OCI-LY7 (cell line): Measurements from ENCODE around the gene NDUFAF2. TPM values are rescaled to one million over a fixed set of nuclear protein-coding genes. Genes with fewer than 3 reads are reported as not detected.

Experiments
- BruUV-seq: library from RNA; stranded (reverse); fragments of 400-500 nt; replicated peaks from 2 replicates; lab custom pipeline; 2021; lab: Mats Ljungman, UMichigan
- CTCF ChIA-PET: fragments of 300-600 bp; sonication (Branson Sonifier 250); formaldehyde crosslinking; loops from one replicate; lab custom pipeline; 2022; ENCODE audit warnings: antibody characterized with exemption; ENCODE audit not compliant: unreplicated experiment; lab: Charles Lee
- POLR2A ChIA-PET: fragments of 300-600 bp; sonication (Branson Sonifier 250); formaldehyde crosslinking; loops from one replicate; lab custom pipeline; 2022; ENCODE audit warnings: antibody characterized with exemption; lab: Charles Lee
- DNase-seq: peaks from one replicate; pipeline ENCODE4 v3.0.0-alpha.2; 2015; ENCODE audit warnings: low spot score
- H2AFZ ChIP-seq: fragments of 200-600 bp; sonication (generic), shearing (Covaris generic); 2 replicates; pipeline ENCODE4 v1.6.1; 2014; ENCODE audit warnings: mild to moderate bottlenecking, antibody characterized with exemption, low read length, moderate library complexity
- H3K27ac ChIP-seq: fragments of 200-600 bp; sonication (generic); 2 replicates; pipeline ENCODE4 v1.5.1; 2014; ENCODE audit warnings: mixed run types, low read depth, mild to moderate bottlenecking, moderate library complexity, low read length, inconsistent platforms; ENCODE audit not compliant: poor library complexity, severe bottlenecking
- H3K36me3 ChIP-seq: fragments of 200-600 bp; sonication (generic); 2 replicates; pipeline ENCODE4 v1.6.1; 2014; ENCODE audit warnings: mild to moderate bottlenecking, antibody characterized with exemption, low read length, moderate library complexity, mixed read lengths; ENCODE audit not compliant: insufficient read depth
- H3K4me1 ChIP-seq: fragments of 200-600 bp; sonication (generic); 2 replicates; pipeline ENCODE4 v1.5.1; 2014; ENCODE audit warnings: mild to moderate bottlenecking, low read length; ENCODE audit not compliant: insufficient read depth, poor library complexity, severe bottlenecking
- H3K4me2 ChIP-seq: fragments of 200-600 bp; sonication (generic); 2 replicates; pipeline ENCODE4 v1.6.1; 2014; ENCODE audit warnings: mild to moderate bottlenecking, low read length
- H3K4me3 ChIP-seq: fragments of 200-600 bp; sonication (generic); 2 replicates; pipeline ENCODE4 v1.5.1; 2014; ENCODE audit warnings: mild to moderate bottlenecking, low read depth, low read length; ENCODE audit not compliant: poor library complexity, severe bottlenecking
- H3K79me2 ChIP-seq: fragments of 200-600 bp; sonication (generic); 2 replicates; pipeline ENCODE4 v1.6.1; 2016; ENCODE audit warnings: low read depth, mild to moderate bottlenecking, low read length, moderate library complexity, mixed read lengths; ENCODE audit not compliant: insufficient read depth
- H3K9me2 ChIP-seq: fragments of 200-600 bp; sonication (generic); 2 replicates; pipeline ENCODE4 v1.6.1; 2016; ENCODE audit warnings: mild to moderate bottlenecking, low read length, mixed read lengths; ENCODE audit not compliant: insufficient read depth
- H3K9me3 ChIP-seq: fragments of 200-600 bp; sonication (generic); 2 replicates; pipeline ENCODE4 v1.6.1; 2014; ENCODE audit warnings: mild to moderate bottlenecking, mixed run types, low read length, mixed read lengths
- H4K20me1 ChIP-seq: fragments of 200-600 bp; sonication (generic); 2 replicates; pipeline ENCODE4 v1.6.1; 2014; ENCODE audit warnings: mild to moderate bottlenecking, antibody characterized with exemption, low read length, moderate library complexity, mixed read lengths; ENCODE audit not compliant: insufficient read depth
- EZH2phosphoT487 ChIP-seq: fragments of 200-600 bp; sonication (generic); IDR thresholded peaks from 2 replicates; pipeline ENCODE4 v1.6.1; 2018; ENCODE audit warnings: low read depth, borderline replicate concordance, mild to moderate bottlenecking, mixed run types, antibody characterized with exemption, low read length, moderate library complexity, mixed read lengths
- intact Hi-C: fragments of 100-400 bp; cut with micrococcal nuclease; formaldehyde crosslinking; loops from one replicate; pipeline ENCODE4 v1.10.0; 2022; ENCODE audit not compliant: unreplicated experiment
- total RNA-seq, 2 experiments: library from RNA; depleted of rRNA in 1 of 2; stranded (reverse); fragments of >200 nt in 1 of 2; shearing (Covaris generic) in 1 of 2; gene quantifications; 2 replicates each; pipeline ENCODE4 v1.2.3, GENCODE V29; 2014 to 2022
- TF ChIP-seq, protein P1 (sequence below): fragments of 200-600 bp; sonication (generic); conservative IDR thresholded peaks from 2 replicates; pipeline ENCODE4 v1.5.1; 2014; ENCODE audit warnings: mild to moderate bottlenecking, antibody characterized with exemption, low read length, moderate library complexity, mixed read lengths

Gene NDUFAF2
- total RNA-seq, 2 experiments from 2014 or later = 20.8 to 36.8 TPM

GRCh38 chr5:61000887-61001286 lies 55.9 kb downstream of the NDUFAF2 start:
- no TSS peak for BruUV-seq
- H3K27ac ChIP-seq = no peak overlapping the region
- no peak for TF ChIP-seq EZH2phosphoT487
- TF ChIP-seq, protein P1, sequence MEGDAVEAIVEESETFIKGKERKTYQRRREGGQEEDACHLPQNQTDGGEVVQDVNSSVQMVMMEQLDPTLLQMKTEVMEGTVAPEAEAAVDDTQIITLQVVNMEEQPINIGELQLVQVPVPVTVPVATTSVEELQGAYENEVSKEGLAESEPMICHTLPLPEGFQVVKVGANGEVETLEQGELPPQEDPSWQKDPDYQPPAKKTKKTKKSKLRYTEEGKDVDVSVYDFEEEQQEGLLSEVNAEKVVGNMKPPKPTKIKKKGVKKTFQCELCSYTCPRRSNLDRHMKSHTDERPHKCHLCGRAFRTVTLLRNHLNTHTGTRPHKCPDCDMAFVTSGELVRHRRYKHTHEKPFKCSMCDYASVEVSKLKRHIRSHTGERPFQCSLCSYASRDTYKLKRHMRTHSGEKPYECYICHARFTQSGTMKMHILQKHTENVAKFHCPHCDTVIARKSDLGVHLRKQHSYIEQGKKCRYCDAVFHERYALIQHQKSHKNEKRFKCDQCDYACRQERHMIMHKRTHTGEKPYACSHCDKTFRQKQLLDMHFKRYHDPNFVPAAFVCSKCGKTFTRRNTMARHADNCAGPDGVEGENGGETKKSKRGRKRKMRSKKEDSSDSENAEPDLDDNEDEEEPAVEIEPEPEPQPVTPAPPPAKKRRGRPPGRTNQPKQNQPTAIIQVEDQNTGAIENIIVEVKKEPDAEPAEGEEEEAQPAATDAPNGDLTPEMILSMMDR = no peak
- no peaks in the 10 kb centered on the region for H3K79me2 ChIP-seq
- H3K36me3 ChIP-seq = no peaks in the 10 kb centered on the region
- no peak overlapping the region for H2AFZ ChIP-seq
- POLR2A ChIA-PET = no interaction called here
- no peaks in the 10 kb centered on the region for H3K9me3 ChIP-seq
- H3K4me3 ChIP-seq = no peak overlapping the region
- intact Hi-C loops = no loop called here
- H4K20me1 ChIP-seq = no peaks in the 10 kb centered on the region
- H3K4me2 ChIP-seq = no peak overlapping the region
- CTCF ChIA-PET = no interaction called here
- H3K9me2 ChIP-seq = no peaks in the 10 kb centered on the region
- no peak for DNase-seq
- H3K4me1 ChIP-seq = no peaks in the 10 kb centered on the region

- POLR2A ChIA-PET = no interaction called here
- Histone ChIP-seq H2AFZ (no peak overlapping the region), H3K4me2 (no peak overlapping the region), H3K27ac (no peak overlapping the region), H3K9me3 (no peaks in the 10 kb centered on the region), H3K4me3 (no peak overlapping the region), H3K9me2 (no peaks in the 10 kb centered on the region), H3K4me1 (no peaks in the 10 kb centered on the region), H4K20me1 (no peaks in the 10 kb centered on the region), H3K36me3 (no peaks in the 10 kb centered on the region), H3K79me2 (no peaks in the 10 kb centered on the region)
- no peak for DNase-seq
- intact Hi-C loops = no loop called here
- no TSS peak for BruUV-seq
- CTCF ChIA-PET = no interaction called here
- TF ChIP-seq, protein P1 = no peak
- no peak for TF ChIP-seq EZH2phosphoT487
Observed at GRCh38 chr5:61001647-61002046, 56.6 kb downstream of the NDUFAF2 start.

DNA sequence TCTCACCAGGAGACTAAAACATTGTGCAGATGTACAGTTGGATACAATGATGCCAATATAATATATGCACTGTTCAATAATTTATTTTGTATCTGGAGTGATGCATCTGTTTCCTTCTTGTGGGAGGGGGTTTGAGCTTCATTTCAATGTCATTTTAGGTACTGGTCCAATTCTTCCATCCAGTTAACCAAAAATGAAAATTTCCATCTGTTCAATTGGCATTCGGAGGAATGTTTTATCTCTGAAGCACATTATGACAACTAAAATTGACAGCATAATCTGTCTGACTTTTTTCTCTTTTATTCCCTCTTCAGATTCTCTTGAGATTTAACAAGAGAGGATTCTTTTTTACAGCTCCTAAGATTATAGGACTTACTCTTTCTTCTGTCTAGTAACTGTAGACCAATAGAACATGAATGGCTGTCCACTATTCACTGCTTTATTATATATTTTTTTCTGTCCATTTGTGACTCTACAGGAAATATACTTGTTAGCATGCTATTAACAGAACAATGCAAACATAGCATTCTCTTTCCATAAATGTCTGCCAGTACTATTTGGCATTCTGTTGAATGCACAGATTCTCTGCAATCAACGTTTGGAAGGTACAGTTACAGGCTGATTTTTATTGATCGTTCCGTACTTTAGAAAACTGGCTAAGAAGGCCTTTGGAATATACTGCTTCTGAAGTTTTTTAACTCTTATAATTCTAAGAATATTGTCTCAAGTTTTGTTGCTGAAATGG lies 57.8 kb downstream of the NDUFAF2 start:
- TF ChIP-seq, protein P1 = no peak
- TF ChIP-seq EZH2phosphoT487 = no peak
- no peak for DNase-seq
- no peak overlapping the region for H3K4me3 ChIP-seq
- intact Hi-C loops = no loop called here
- no peaks in the 10 kb centered on the region for H3K9me3 ChIP-seq
- H4K20me1 ChIP-seq = no peaks in the 10 kb centered on the region
- ChIA-PET POLR2A (interaction anchor here (0.6 kb wide), 1 partner anchor 94 kb away, joined by 3 read pairs; no protein-coding TSS in a partner anchor), CTCF (no interaction called here)
- no peaks in the 10 kb centered on the region for H3K79me2 ChIP-seq
- H3K9me2 ChIP-seq = no peaks in the 10 kb centered on the region
- H3K4me1 ChIP-seq = no peaks in the 10 kb centered on the region
- H3K36me3 ChIP-seq = no peaks in the 10 kb centered on the region
- BruUV-seq = no TSS peak
- no peak overlapping the region for H3K4me2 ChIP-seq
- no peak overlapping the region for H2AFZ ChIP-seq
- H3K27ac ChIP-seq = no peak overlapping the region
